ENCODE results near the gene SORCS2. TPM values are rescaled to one million over a fixed set of nuclear protein-coding genes. Genes with fewer than 3 reads are reported as not detected.

The SORCS2 gene
- total and polyA plus RNA-seq, 4 donors, result 0.05 to 8.4 (median 1.8) TPM

- intact Hi-C loops (cut with DNase I), result no loop called here
- Histone ChIP-seq H3K4me3 (ENCODE audit: low read length in 2 of 2) (no peak overlapping the region), H3K36me3 (ENCODE audit: control insufficient read depth in 1 of 2, insufficient read depth in 2 of 2, low read length in 1 of 2) (no peaks in the 10 kb centered on the region), H3K4me1 (ENCODE audit: control insufficient read depth in 1 of 2, insufficient read depth in 2 of 2, low read length in 2 of 2) (no peaks in the 10 kb centered on the region), H3K27me3 (ENCODE audit: control insufficient read depth in 1 of 2, insufficient read depth in 2 of 2, low read length in 1 of 2) (no peaks in the 10 kb centered on the region), H3K9me3 (ENCODE audit: control insufficient read depth, low read length) (no peaks in the 10 kb centered on the region), H3K27ac (ENCODE audit: low read depth in 1 of 2, low read length in 2 of 2) (no peak overlapping the region)
- 87 to 88% methylated on average over 7 of the region's 7 CpGs for WGBS, 2 donors
- DNase-seq, result peak in 1 of 2 donors; percentile 44
- no peak for ATAC-seq (ENCODE audit: low FRiP score)
Observed at GRCh38 chr4:7674706-7675105, 482.4 kb downstream of the SORCS2 start.

- H3K4me1 ChIP-seq (ENCODE audit: control insufficient read depth in 1 of 2, insufficient read depth in 2 of 2, low read length in 2 of 2), result no peaks in the 10 kb centered on the region
- intact Hi-C loops (cut with DNase I), result no loop called here
- no peak overlapping the region for H3K4me3 ChIP-seq (ENCODE audit: low read length in 2 of 2)
- no peaks in the 10 kb centered on the region for H3K9me3 ChIP-seq (ENCODE audit: control insufficient read depth, low read length)
- DNase-seq (no peak), ATAC-seq (ENCODE audit: low FRiP score) (no peak)
- H3K27me3 ChIP-seq (ENCODE audit: control insufficient read depth in 1 of 2, insufficient read depth in 2 of 2, low read length in 1 of 2), result no peaks in the 10 kb centered on the region
- H3K36me3 ChIP-seq (ENCODE audit: control insufficient read depth in 1 of 2, insufficient read depth in 2 of 2, low read length in 1 of 2), result no peaks in the 10 kb centered on the region
- H3K27ac ChIP-seq (ENCODE audit: low read depth in 1 of 2, low read length in 2 of 2), result no peak overlapping the region
- 88 to 94% methylated on average over 6 of the region's 6 CpGs for WGBS, 2 donors
Observed at GRCh38 chr4:7675136-7675535, 482.8 kb downstream of the SORCS2 start.

GRCh38 chr4:7675612-7676320 is 483.4 kb downstream of the SORCS2 start:
- no peaks in the 10 kb centered on the region for H3K4me1 ChIP-seq (ENCODE audit: control insufficient read depth in 1 of 2, insufficient read depth in 2 of 2, low read length in 2 of 2)
- no peak overlapping the region for H3K4me3 ChIP-seq (ENCODE audit: low read length in 2 of 2)
- no peak for ATAC-seq (ENCODE audit: low FRiP score)
- peak in 1 of 2 donors; percentile 74 for DNase-seq
- intact Hi-C loops (cut with DNase I), result no loop called here
- H3K36me3 ChIP-seq (ENCODE audit: control insufficient read depth in 1 of 2, insufficient read depth in 2 of 2, low read length in 1 of 2), result no peaks in the 10 kb centered on the region
- no peaks in the 10 kb centered on the region for H3K27me3 ChIP-seq (ENCODE audit: control insufficient read depth in 1 of 2, insufficient read depth in 2 of 2, low read length in 1 of 2)
- WGBS, 2 donors, result 90% methylated on average over 28 of the region's 28 CpGs
- no peaks in the 10 kb centered on the region for H3K9me3 ChIP-seq (ENCODE audit: control insufficient read depth, low read length)
- H3K27ac ChIP-seq (ENCODE audit: low read depth in 1 of 2, low read length in 2 of 2), result no peak overlapping the region

- ATAC-seq (ENCODE audit: low FRiP score), result no peak
- Histone ChIP-seq H3K4me3 (ENCODE audit: low read length in 2 of 2) (no peak overlapping the region), H3K4me1 (ENCODE audit: control insufficient read depth in 1 of 2, insufficient read depth in 2 of 2, low read length in 2 of 2) (no peaks in the 10 kb centered on the region), H3K9me3 (ENCODE audit: control insufficient read depth, low read length) (peaks cover 5% of the 10 kb centered on the region), H3K27me3 (ENCODE audit: control insufficient read depth in 1 of 2, insufficient read depth in 2 of 2, low read length in 1 of 2) (no peaks in the 10 kb centered on the region), H3K36me3 (ENCODE audit: control insufficient read depth in 1 of 2, insufficient read depth in 2 of 2, low read length in 1 of 2) (no peaks in the 10 kb centered on the region), H3K27ac (ENCODE audit: low read depth in 1 of 2, low read length in 2 of 2) (no peak overlapping the region)
- 40 to 41% methylated on average over 4 of the region's 4 CpGs for WGBS, 2 donors
- intact Hi-C loops (cut with DNase I), result no loop called here
- DNase-seq, result peak in 1 of 2 donors; percentile 13
Observed at GRCh38 chr4:7676398-7676922, 484.1 kb downstream of the SORCS2 start.

- no peak overlapping the region for H3K27ac ChIP-seq (ENCODE audit: low read depth in 1 of 2, low read length in 2 of 2)
- peak in 1 of 2 donors; percentile 77 for DNase-seq
- intact Hi-C loops (cut with DNase I), result no loop called here
- H3K9me3 ChIP-seq (ENCODE audit: control insufficient read depth, low read length), result peaks cover 10% of the 10 kb centered on the region
- no peaks in the 10 kb centered on the region for H3K36me3 ChIP-seq (ENCODE audit: control insufficient read depth in 1 of 2, insufficient read depth in 2 of 2, low read length in 1 of 2)
- 86 to 88% methylated on average over 15 of the region's 15 CpGs for WGBS, 2 donors
- H3K27me3 ChIP-seq (ENCODE audit: control insufficient read depth in 1 of 2, insufficient read depth in 2 of 2, low read length in 1 of 2), result no peaks in the 10 kb centered on the region
- no peaks in the 10 kb centered on the region for H3K4me1 ChIP-seq (ENCODE audit: control insufficient read depth in 1 of 2, insufficient read depth in 2 of 2, low read length in 2 of 2)
- ATAC-seq (ENCODE audit: low FRiP score), result no peak
- no peak overlapping the region for H3K4me3 ChIP-seq (ENCODE audit: low read length in 2 of 2)
Observed at GRCh38 chr4:7677086-7677485, 484.7 kb downstream of the SORCS2 start.

GRCh38 chr4:7677799-7678301 is 485.5 kb downstream of the SORCS2 start:
- DNase-seq (peak in 1 of 2 donors; percentile 51), ATAC-seq (ENCODE audit: low FRiP score) (no peak)
- H3K9me3 ChIP-seq (ENCODE audit: control insufficient read depth, low read length), result peaks cover 14% of the 10 kb centered on the region
- no peaks in the 10 kb centered on the region for H3K36me3 ChIP-seq (ENCODE audit: control insufficient read depth in 1 of 2, insufficient read depth in 2 of 2, low read length in 1 of 2)
- intact Hi-C loops (cut with DNase I), result no loop called here
- H3K27ac ChIP-seq (ENCODE audit: low read depth in 1 of 2, low read length in 2 of 2), result no peak overlapping the region
- no peaks in the 10 kb centered on the region for H3K4me1 ChIP-seq (ENCODE audit: control insufficient read depth in 1 of 2, insufficient read depth in 2 of 2, low read length in 2 of 2)
- H3K4me3 ChIP-seq (ENCODE audit: low read length in 2 of 2), result no peak overlapping the region
- 81 to 84% methylated on average over 11 of the region's 11 CpGs for WGBS, 2 donors
- no peaks in the 10 kb centered on the region for H3K27me3 ChIP-seq (ENCODE audit: control insufficient read depth in 1 of 2, insufficient read depth in 2 of 2, low read length in 1 of 2)

GRCh38 chr4:7678318-7678852 is 486.0 kb downstream of the SORCS2 start:
- Histone ChIP-seq H3K4me3 (ENCODE audit: low read length in 2 of 2) (no peak overlapping the region), H3K9me3 (ENCODE audit: control insufficient read depth, low read length) (peaks cover 14% of the 10 kb centered on the region), H3K27ac (ENCODE audit: low read depth in 1 of 2, low read length in 2 of 2) (no peak overlapping the region), H3K4me1 (ENCODE audit: control insufficient read depth in 1 of 2, insufficient read depth in 2 of 2, low read length in 2 of 2) (no peaks in the 10 kb centered on the region), H3K36me3 (ENCODE audit: control insufficient read depth in 1 of 2, insufficient read depth in 2 of 2, low read length in 1 of 2) (no peaks in the 10 kb centered on the region), H3K27me3 (ENCODE audit: control insufficient read depth in 1 of 2, insufficient read depth in 2 of 2, low read length in 1 of 2) (no peaks in the 10 kb centered on the region)
- ATAC-seq (ENCODE audit: low FRiP score) (no peak), DNase-seq (peak in 1 of 2 donors; percentile 63)
- 85 to 93% methylated on average over 9 of the region's 9 CpGs for WGBS, 2 donors
- intact Hi-C loops (cut with DNase I), result no loop called here

GRCh38 chr4:7679406-7680040 is 487.2 kb downstream of the SORCS2 start:
- Histone ChIP-seq H3K9me3 (ENCODE audit: control insufficient read depth, low read length) (peaks cover 17% of the 10 kb centered on the region), H3K4me3 (ENCODE audit: low read length in 2 of 2) (no peak overlapping the region), H3K36me3 (ENCODE audit: control insufficient read depth in 1 of 2, insufficient read depth in 2 of 2, low read length in 1 of 2) (no peaks in the 10 kb centered on the region), H3K27me3 (ENCODE audit: control insufficient read depth in 1 of 2, insufficient read depth in 2 of 2, low read length in 1 of 2) (no peaks in the 10 kb centered on the region), H3K27ac (ENCODE audit: low read depth in 1 of 2, low read length in 2 of 2) (no peak overlapping the region), H3K4me1 (ENCODE audit: control insufficient read depth in 1 of 2, insufficient read depth in 2 of 2, low read length in 2 of 2) (no peaks in the 10 kb centered on the region)
- ATAC-seq (ENCODE audit: low FRiP score), result no peak
- intact Hi-C loops (cut with DNase I), result no loop called here
- WGBS, 2 donors, result 79 to 81% methylated on average over 11 of the region's 11 CpGs
- peak in 1 of 2 donors; percentile 57 for DNase-seq

All from aorta (tissue), 5 donors.